H9 (cell line): ENCODE data around the gene MROH8. TPM values are rescaled to one million over a fixed set of nuclear protein-coding genes. Genes with fewer than 3 reads are reported as not detected.

Experiments used
- DNase-seq: peaks from one replicate; pipeline ENCODE4 v3.0.0-alpha.2; 2017
- H2AFZ ChIP-seq: one replicate; pipeline ENCODE4 v1.6.1; 2013; ENCODE audit warnings: mild to moderate bottlenecking, low read length, control low read depth, moderate library complexity
- H2AK5ac ChIP-seq: 2 replicates; pipeline ENCODE4 v1.6.1; 2013; ENCODE audit warnings: low read length, control low read depth, mixed read lengths; ENCODE audit not compliant: insufficient read length
- H2BK120ac ChIP-seq: one replicate; pipeline ENCODE4 v1.6.1; 2013; ENCODE audit warnings: low read depth, mild to moderate bottlenecking, low read length, control low read depth, inconsistent platforms; ENCODE audit not compliant: poor library complexity, severe bottlenecking
- H2BK12ac ChIP-seq: 2 replicates; pipeline ENCODE4 v1.6.1; 2013; ENCODE audit warnings: low read length, control low read depth, mixed read lengths, low read depth; ENCODE audit not compliant: insufficient read length
- H2BK15ac ChIP-seq: 2 replicates; pipeline ENCODE4 v1.6.1; 2013; ENCODE audit warnings: low read depth, low read length, control low read depth
- H2BK20ac ChIP-seq: one replicate; pipeline ENCODE4 v1.6.1; 2013; ENCODE audit warnings: low read depth, mild to moderate bottlenecking, low read length, control low read depth, inconsistent platforms; ENCODE audit not compliant: poor library complexity, severe bottlenecking
- H2BK5ac ChIP-seq: 2 replicates; pipeline ENCODE4 v1.6.1; 2013; ENCODE audit warnings: low read length, control low read depth, mixed read lengths; ENCODE audit not compliant: insufficient read length
- H3K14ac ChIP-seq: 2 replicates; pipeline ENCODE4 v1.6.1; 2013; ENCODE audit warnings: low read length, control low read depth; ENCODE audit not compliant: insufficient read depth
- H3K18ac ChIP-seq: 2 replicates; pipeline ENCODE4 v1.6.1; 2013; ENCODE audit warnings: low read depth, mild to moderate bottlenecking, mixed read lengths, low read length, control low read depth; ENCODE audit not compliant: insufficient read length
- H3K23ac ChIP-seq: 2 replicates; pipeline ENCODE4 v1.6.1; 2013; ENCODE audit warnings: low read length, control low read depth, mixed read lengths, low read depth; ENCODE audit not compliant: insufficient read length
- H3K23me2 ChIP-seq: 2 replicates; pipeline ENCODE4 v1.6.1; 2013; ENCODE audit warnings: low read depth, mild to moderate bottlenecking, mixed read lengths, low read length, control low read depth; ENCODE audit not compliant: insufficient read length, poor library complexity, severe bottlenecking
- H3K27ac ChIP-seq: 2 replicates; pipeline ENCODE4 v1.5.1; 2013; ENCODE audit warnings: low read length, control low read depth, mixed read lengths, low read depth; ENCODE audit not compliant: insufficient read length
- H3K27me3 ChIP-seq: 2 replicates; pipeline ENCODE4 v1.6.1; 2013; ENCODE audit warnings: low read length, control low read depth, inconsistent platforms; ENCODE audit not compliant: insufficient read depth
- H3K4ac ChIP-seq: 2 replicates; pipeline ENCODE4 v1.6.1; 2013; ENCODE audit warnings: low read depth, mild to moderate bottlenecking, control low read depth, inconsistent platforms, low read length, moderate library complexity
- H3K4me1 ChIP-seq: 2 replicates; pipeline ENCODE4 v1.6.1; 2013; ENCODE audit warnings: low read length, control low read depth, inconsistent platforms; ENCODE audit not compliant: insufficient read depth
- H3K4me2 ChIP-seq: 2 replicates; pipeline ENCODE4 v1.6.1; 2013; ENCODE audit warnings: low read length, control low read depth, mixed read lengths; ENCODE audit not compliant: insufficient read length, insufficient read depth
- H3K56ac ChIP-seq: 2 replicates; pipeline ENCODE4 v1.6.1; 2013; ENCODE audit warnings: low read depth, mild to moderate bottlenecking, mixed read lengths, low read length, control low read depth; ENCODE audit not compliant: insufficient read length
- H3K79me1 ChIP-seq: 2 replicates; pipeline ENCODE4 v1.6.1; 2013; ENCODE audit warnings: low read depth, mild to moderate bottlenecking, moderate library complexity, low read length, control low read depth, inconsistent platforms; ENCODE audit not compliant: insufficient read depth, poor library complexity, severe bottlenecking
- H3K79me2 ChIP-seq: 2 replicates; pipeline ENCODE4 v1.6.1; 2013; ENCODE audit warnings: low read length, control low read depth, inconsistent platforms; ENCODE audit not compliant: insufficient read depth
- H3K9ac ChIP-seq: 2 replicates; pipeline ENCODE4 v1.6.1; 2013; ENCODE audit warnings: low read length, control low read depth, mixed read lengths; ENCODE audit not compliant: insufficient read length; ENCODE audit errors: extremely low read depth
- H3K9me3 ChIP-seq: one replicate; pipeline ENCODE4 v1.6.1; 2013; ENCODE audit warnings: low read depth, low read length, inconsistent platforms; ENCODE audit not compliant: control insufficient read depth
- H3T11ph ChIP-seq: one replicate; pipeline ENCODE4 v1.6.1; 2013; ENCODE audit warnings: mild to moderate bottlenecking, low read length, control low read depth, inconsistent platforms
- H4K20me1 ChIP-seq: one replicate; pipeline ENCODE4 v1.6.1; 2013; ENCODE audit not compliant: control insufficient read depth, insufficient read length, insufficient read depth
- H4K5ac ChIP-seq: 2 replicates; pipeline ENCODE4 v1.6.1; 2013; ENCODE audit warnings: low read depth, mild to moderate bottlenecking, mixed read lengths, low read length, control low read depth; ENCODE audit not compliant: insufficient read length
- H4K8ac ChIP-seq: replicated peaks from 2 replicates; pipeline ENCODE4 v1.6.1; 2013; ENCODE audit warnings: low read length, control low read depth, mixed read lengths, low read depth; ENCODE audit not compliant: insufficient read length
- H4K91ac ChIP-seq: 2 replicates; pipeline ENCODE4 v1.6.1; 2013; ENCODE audit warnings: low read depth, mild to moderate bottlenecking, moderate library complexity, mixed read lengths, low read length, control low read depth; ENCODE audit not compliant: insufficient read length
- H3K27ac Mint-ChIP-seq, 3 experiments: 2 replicates in 2 of 3; 3 replicates in 1 of 3; pipeline ENCODE4 v1.8.0; 2020 to 2021; ENCODE audit warnings: mixed read lengths in 3 of 3, mild to moderate bottlenecking in 1 of 3, moderate library complexity in 1 of 3
- H3K27me3 Mint-ChIP-seq: 2 replicates; pipeline ENCODE4 v1.8.0; 2021; ENCODE audit warnings: low read depth, mild to moderate bottlenecking, moderate library complexity, mixed read lengths
- H3K36me3 Mint-ChIP-seq, 3 experiments: 2 replicates in 2 of 3; 3 replicates in 1 of 3; pipeline ENCODE4 v1.8.0; 2020 to 2021; ENCODE audit warnings: low read depth in 3 of 3, mixed read lengths in 3 of 3; ENCODE audit not compliant: insufficient read depth in 1 of 3
- H3K4me1 Mint-ChIP-seq, 2 experiments: 2 replicates each; pipeline ENCODE4 v1.8.0; 2020; ENCODE audit warnings: mixed read lengths in 2 of 2
- H3K4me3 Mint-ChIP-seq, 2 experiments: 2 replicates in 1 of 2; 3 replicates in 1 of 2; pipeline ENCODE4 v1.8.0; 2020 to 2021; ENCODE audit warnings: mild to moderate bottlenecking in 2 of 2, mixed read lengths in 2 of 2, moderate library complexity in 1 of 2
- H3K9me3 Mint-ChIP-seq, 2 experiments: 2 replicates in 1 of 2; 3 replicates in 1 of 2; pipeline ENCODE4 v1.8.0; 2020; ENCODE audit warnings: mild to moderate bottlenecking in 2 of 2, mixed read lengths in 2 of 2, moderate library complexity in 1 of 2
- WGBS: extraction: QIAGEN DNeasy Blood & Tissue Kit; methylation state at CpG from one replicate; pipeline ENCODE4 v1.1.7; 2013; ENCODE audit warnings: missing lambda C conversion rate, low lambda C conversion rate, mixed read lengths; ENCODE audit not compliant: insufficient read length; ENCODE audit errors: extremely low coverage; 5-methylcytosine and 5-hydroxymethylcytosine counted together
- total RNA-seq: library from RNA; stranded (reverse); gene quantifications from 2 replicates; pipeline ENCODE4 v1.2.1, GENCODE V29; 2021
- TF ChIP-seq, protein P1 (sequence below): fragments of 200-600 bp; sonication (generic); conservative IDR thresholded peaks from 3 replicates; pipeline ENCODE4 v1.8.0; 2021; ENCODE audit warnings: antibody characterized with exemption, mild to moderate bottlenecking

MROH8 gene
- total RNA-seq, 1 experiment from 2014 or later: 0.90 TPM

DNA sequence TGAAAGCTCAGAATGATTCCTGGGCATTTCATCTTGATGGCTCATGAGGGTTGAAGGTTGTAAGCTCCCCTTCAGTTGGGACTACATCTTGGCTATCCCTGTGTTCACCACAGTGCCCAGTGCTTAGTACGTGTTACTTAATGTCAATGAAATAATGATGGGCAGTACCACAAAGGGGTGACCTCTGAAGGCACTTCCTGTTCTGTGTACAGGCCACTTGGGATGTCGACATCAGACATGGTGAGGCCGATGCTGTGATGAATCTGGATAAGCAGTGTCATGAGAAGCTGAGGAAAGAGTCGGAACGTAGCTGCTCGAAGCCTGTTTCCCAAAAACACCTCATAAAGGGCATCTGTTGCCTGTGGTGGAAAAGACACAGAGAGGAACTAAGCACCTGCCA, 55.9 kb downstream of the MROH8 start:
- Histone ChIP-seq H3K9ac (no peak overlapping the region), H2BK15ac (no peak overlapping the region), H4K20me1 (no peaks in the 10 kb centered on the region), H4K8ac (no peak overlapping the region), H3K4ac (no peak overlapping the region), H3K23ac (no peak overlapping the region), H4K5ac (no peak overlapping the region), H3K79me1 (no peaks in the 10 kb centered on the region), H3K27me3 (no peaks in the 10 kb centered on the region), H3K79me2 (no peaks in the 10 kb centered on the region), H4K91ac (no peak overlapping the region), H3K14ac (no peak overlapping the region), H3K18ac (no peak overlapping the region), H2BK5ac (no peak overlapping the region), H2AK5ac (no peak overlapping the region), H2BK12ac (no peak overlapping the region), H3T11ph (no peak overlapping the region), H3K23me2 (no peaks in the 10 kb centered on the region), H2AFZ (no peak overlapping the region), H3K27ac (no peak overlapping the region), H2BK120ac (no peak overlapping the region), H3K4me2 (no peak overlapping the region), H3K56ac (no peak overlapping the region), H3K9me3 (no peaks in the 10 kb centered on the region), H2BK20ac (no peak overlapping the region), H3K4me1 (no peaks in the 10 kb centered on the region)
- Mint-ChIP-seq H3K9me3 (peaks cover 11 to 13% of the 10 kb centered on the region in 2 experiments), H3K4me3 (no peak overlapping the region), H3K36me3 (peaks cover 0 to 6% (median 5%) of the 10 kb centered on the region in 3 experiments; a peak in 3 of 7 replicates), H3K4me1 (peaks cover 0 to 2% of the 10 kb centered on the region in 2 experiments; a peak in 2 of 4 replicates), H3K27ac (no peak overlapping the region), H3K27me3 (no peaks in the 10 kb centered on the region)
- no peak for DNase-seq
- TF ChIP-seq, protein P1, sequence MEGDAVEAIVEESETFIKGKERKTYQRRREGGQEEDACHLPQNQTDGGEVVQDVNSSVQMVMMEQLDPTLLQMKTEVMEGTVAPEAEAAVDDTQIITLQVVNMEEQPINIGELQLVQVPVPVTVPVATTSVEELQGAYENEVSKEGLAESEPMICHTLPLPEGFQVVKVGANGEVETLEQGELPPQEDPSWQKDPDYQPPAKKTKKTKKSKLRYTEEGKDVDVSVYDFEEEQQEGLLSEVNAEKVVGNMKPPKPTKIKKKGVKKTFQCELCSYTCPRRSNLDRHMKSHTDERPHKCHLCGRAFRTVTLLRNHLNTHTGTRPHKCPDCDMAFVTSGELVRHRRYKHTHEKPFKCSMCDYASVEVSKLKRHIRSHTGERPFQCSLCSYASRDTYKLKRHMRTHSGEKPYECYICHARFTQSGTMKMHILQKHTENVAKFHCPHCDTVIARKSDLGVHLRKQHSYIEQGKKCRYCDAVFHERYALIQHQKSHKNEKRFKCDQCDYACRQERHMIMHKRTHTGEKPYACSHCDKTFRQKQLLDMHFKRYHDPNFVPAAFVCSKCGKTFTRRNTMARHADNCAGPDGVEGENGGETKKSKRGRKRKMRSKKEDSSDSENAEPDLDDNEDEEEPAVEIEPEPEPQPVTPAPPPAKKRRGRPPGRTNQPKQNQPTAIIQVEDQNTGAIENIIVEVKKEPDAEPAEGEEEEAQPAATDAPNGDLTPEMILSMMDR: no peak
- no CpG with 5 or more reads among the region's 6 CpGs for WGBS
